GM21786 (cell line): Measurements from ENCODE around the gene STX3.

Source experiments
- ATAC-seq: cut with Tn5 transposase; IDR thresholded peaks from one replicate; pipeline ENCODE4 v1.9.1; 2021; ENCODE audit not compliant: unreplicated experiment

Gene STX3

GRCh38 chr11:59754859-59755700, at the start of gene STX3:
Gene STX3 (plus strand): TSS chr11:59755376. CDS start chr11:59755606, 230 bp downstream.
- ATAC-seq: peak; percentile 58

GRCh38 chr11:59706518-59707285, 48.5 kb upstream of the STX3 start:
- no peak for ATAC-seq

GRCh38 chr11:59707371-59707770, 47.8 kb upstream of the STX3 start:
- ATAC-seq: no peak

- ATAC-seq: no peak
Measured at GRCh38 chr11:59708537-59708936, 46.6 kb upstream of the STX3 start.

GRCh38 chr11:59710136-59710847, 44.9 kb upstream of the STX3 start:
- no peak for ATAC-seq

- ATAC-seq: no peak
Measured at GRCh38 chr11:59713745-59714144, 41.4 kb upstream of the STX3 start, which contains the start of gene OR10V1. Gene OR10V1 (minus strand): TSS chr11:59713845. CDS start chr11:59713845, 0 bp downstream.

- no peak for ATAC-seq
Measured at GRCh38 chr11:59716051-59716450, 39.1 kb upstream of the STX3 start.

- ATAC-seq: no peak
Measured at GRCh38 chr11:59719556-59719955, 35.6 kb upstream of the STX3 start.

GRCh38 chr11:59724066-59724465, 31.1 kb upstream of the STX3 start:
- ATAC-seq: no peak

- no peak for ATAC-seq
Measured at GRCh38 chr11:59727426-59727825, 27.8 kb upstream of the STX3 start.

- ATAC-seq: no peak
Measured at GRCh38 chr11:59728154-59728553, 27.0 kb upstream of the STX3 start.

- ATAC-seq: no peak
Measured at GRCh38 chr11:59728913-59729312, 26.3 kb upstream of the STX3 start.

- no peak for ATAC-seq
Measured at GRCh38 chr11:59729834-59730233, 25.3 kb upstream of the STX3 start.

- no peak for ATAC-seq
Measured at GRCh38 chr11:59730896-59731565, 24.1 kb upstream of the STX3 start.

GRCh38 chr11:59746111-59746510, 9.1 kb upstream of the STX3 start:
- no peak for ATAC-seq

- peak; percentile 73 for ATAC-seq
Measured at GRCh38 chr11:59753650-59754493, 1.3 kb upstream of the STX3 start.

GRCh38 chr11:59754494-59754858, 700 bp upstream of the STX3 start:
- peak; percentile 19 for ATAC-seq

GRCh38 chr11:59755701-59756557, 753 bp downstream of the STX3 start:
- ATAC-seq: no peak

- no peak for ATAC-seq
Measured at GRCh38 chr11:59756558-59756840, 1.3 kb downstream of the STX3 start.
